C4-2B (cell line): ENCODE data around the gene MLYCD.
A peak's percentile ranks its signal among the peaks of the same experiment; 100 is the strongest.

Experiments used
- CTCF ChIP-seq: fragments of 450-650 bp; conservative IDR thresholded peaks from 2 replicates; pipeline ENCODE4 v1.5.1; 2017; ENCODE audit warnings: mild to moderate bottlenecking
- ZFX ChIP-seq: fragments of 450-650 bp; IDR thresholded peaks from 2 replicates; pipeline ENCODE4 v1.6.1; 2017

- TF ChIP-seq CTCF (peak; percentile 55), ZFX (no peak)
These were observed 11.8 kb upstream of the MLYCD start for GRCh38 chr16:83887080-83887479.
